Stimulated activated CD8-positive, alpha-beta memory T cell treated with anti-CD3 and anti-CD28 coated beads, Interleukin-15, amount 100 ng/mL, for 24 hours (primary cell): ENCODE data around the gene ESRRG.
"Not testable (repeated sequence)": the region's sequence is repeated elsewhere in the genome, so short reads cannot be mapped to it uniquely, and the experiment has no call there.

Experiments
- DNase-seq: peaks from one replicate; pipeline ENCODE4 v3.0.0-alpha.2; 2020; ENCODE audit warnings: low read depth

The ESRRG gene

GRCh38 chr1:216563087-216563486 is 160.1 kb downstream of the ESRRG start:
- no peak for DNase-seq

GRCh38 chr1:216562383-216562782 is 160.8 kb downstream of the ESRRG start:
- no peak for DNase-seq

DNA sequence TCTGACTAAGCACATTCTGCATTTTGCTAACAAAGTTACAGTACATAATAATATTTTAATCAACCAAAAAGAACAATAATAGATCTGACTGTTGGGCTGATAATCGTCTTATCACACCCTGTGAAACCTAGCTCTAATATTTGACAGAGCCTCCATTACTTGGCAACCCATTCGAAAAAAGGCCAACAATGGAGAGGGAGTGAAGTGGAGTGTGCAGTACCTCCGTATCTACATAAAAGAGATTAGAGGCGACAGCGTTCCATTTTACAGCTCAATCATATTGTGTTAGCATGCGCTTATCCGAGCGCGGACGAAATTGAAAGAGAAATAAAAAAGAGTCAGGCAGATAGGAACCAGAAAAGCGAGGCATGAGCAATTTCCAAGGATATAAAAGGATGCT is 162.7 kb downstream of the ESRRG start:
- no peak for DNase-seq

DNA sequence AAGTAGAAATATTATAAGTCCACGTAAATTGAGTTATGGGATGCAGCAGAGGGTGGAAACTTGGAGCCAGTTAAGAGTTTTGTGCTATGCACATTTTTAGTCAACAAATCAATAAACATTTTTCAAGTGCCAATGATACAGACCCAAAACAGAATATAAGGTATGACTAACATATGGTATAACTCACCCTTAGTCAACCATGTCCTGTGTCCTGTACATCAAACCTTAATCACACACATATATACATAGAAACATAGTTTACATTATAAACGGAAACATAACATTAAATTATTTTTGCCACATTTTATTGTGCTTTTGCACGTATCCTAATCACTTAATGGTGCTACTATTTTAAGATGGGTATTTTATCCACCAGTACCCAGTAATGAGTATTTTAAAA is 163.9 kb downstream of the ESRRG start:
- DNase-seq = no peak

GRCh38 chr1:216555653-216556052 is 167.6 kb downstream of the ESRRG start:
- DNase-seq = no peak

- DNase-seq = no peak
Observed at GRCh38 chr1:216554934-216555333, 168.3 kb downstream of the ESRRG start.

- DNase-seq = no peak
Observed at GRCh38 chr1:216553766-216554165, 169.5 kb downstream of the ESRRG start.

GRCh38 chr1:216553040-216553439 is 170.2 kb downstream of the ESRRG start:
- DNase-seq = no peak

DNA sequence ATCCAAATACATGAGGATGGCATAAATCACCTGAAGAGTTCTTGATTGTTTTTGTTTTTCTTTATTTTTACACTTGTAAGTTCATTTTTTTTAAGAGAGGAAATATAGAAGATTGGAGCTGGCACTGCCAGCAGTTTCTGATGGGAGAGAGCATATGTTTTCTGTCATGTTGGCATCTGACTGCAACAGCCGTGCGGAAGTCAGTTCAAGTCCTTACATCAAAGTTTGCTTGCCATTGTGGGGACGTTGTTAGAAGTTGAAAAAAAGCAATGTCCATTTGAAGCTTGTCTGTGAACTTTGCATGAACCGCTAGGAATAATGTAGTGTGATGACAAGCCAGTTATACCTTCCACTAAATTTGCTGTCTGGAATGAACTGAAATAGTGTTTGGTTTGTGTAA is 173.4 kb downstream of the ESRRG start:
- no peak for DNase-seq

- DNase-seq = no peak
Observed at GRCh38 chr1:216542741-216543140, 180.5 kb downstream of the ESRRG start.

DNA sequence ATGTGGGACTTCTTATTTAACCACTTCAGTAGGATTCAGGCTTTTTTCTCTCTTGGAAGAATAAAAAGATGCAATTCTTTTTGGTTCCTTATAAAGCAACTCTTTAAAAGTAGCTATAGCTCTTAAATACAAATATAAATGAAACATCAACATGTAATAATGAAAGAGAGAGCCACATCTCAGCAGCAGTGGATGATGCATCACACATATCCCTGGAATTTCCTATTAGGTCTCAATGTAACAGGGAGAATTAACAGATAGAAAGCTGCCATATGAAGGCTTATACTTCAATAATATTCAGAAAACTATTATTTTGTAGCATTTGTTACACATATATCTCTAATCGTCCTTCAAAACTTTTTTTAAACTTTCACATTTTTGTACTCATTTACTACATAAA is 181.0 kb downstream of the ESRRG start:
- DNase-seq = no peak

DNA sequence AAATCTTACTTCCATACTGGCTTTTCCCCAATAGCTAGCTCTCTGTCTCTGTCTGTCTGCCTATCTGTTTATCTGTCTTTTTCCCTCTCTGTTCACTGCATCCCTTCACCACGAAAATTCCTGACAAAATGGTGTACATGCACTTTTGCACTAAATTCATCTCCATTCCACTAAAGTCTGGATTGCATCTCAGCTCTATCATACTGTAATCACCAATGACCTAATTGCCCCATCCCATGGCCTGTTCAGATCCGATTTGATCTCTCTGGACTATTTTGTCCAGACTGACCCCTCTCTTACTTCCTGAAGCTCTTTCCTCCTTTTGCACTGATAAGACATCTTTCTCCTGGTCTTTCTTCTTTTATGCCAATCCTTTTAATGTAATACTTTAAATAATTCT is 187.5 kb downstream of the ESRRG start:
- no peak for DNase-seq

GRCh38 chr1:216535059-216535458 is 188.2 kb downstream of the ESRRG start:
- no peak for DNase-seq

DNA sequence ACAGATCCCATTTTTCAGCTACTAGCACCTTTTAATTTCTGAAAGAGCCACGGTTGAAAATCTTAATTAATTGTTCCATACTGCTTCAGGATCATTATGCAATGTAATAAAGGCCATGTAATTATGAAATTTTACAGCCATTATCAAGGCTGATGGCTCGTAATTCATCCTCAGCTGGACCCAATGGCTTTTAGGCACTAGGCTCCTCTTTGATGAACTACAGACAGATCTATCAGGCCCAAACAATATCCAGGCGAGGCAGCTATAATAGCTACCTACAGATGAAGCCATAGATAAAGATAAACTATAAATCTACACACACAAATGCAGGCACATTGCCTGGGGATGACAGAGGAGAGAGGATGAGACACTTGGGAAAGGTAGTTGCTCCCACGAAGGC is 189.5 kb downstream of the ESRRG start:
- DNase-seq = no peak

DNA sequence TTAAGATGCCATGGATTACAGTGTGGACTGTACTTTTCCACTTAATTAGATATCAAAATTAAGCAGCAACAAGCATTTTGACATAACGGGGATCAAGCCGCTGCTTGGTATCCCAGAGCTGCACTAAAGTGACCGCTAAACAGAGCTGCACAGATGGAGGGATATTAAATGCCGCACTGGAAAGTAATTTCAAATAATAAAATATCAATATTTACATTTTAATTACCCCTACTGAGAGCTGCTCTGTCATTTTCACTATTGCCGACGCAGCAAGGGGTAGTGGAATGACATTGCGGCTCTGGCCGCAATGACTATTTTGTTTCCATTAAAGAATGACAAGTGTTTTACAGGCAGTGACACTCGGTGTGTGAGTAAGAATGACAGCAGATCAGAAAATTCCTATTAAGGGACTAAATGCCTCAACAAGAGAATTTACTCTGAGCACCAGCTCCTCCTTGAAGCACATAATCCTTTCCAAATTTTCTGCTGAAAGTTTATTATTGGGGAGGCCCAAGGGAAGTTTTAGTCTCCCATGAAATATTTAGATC is 190.9 kb downstream of the ESRRG start:
- DNase-seq = no peak

DNA sequence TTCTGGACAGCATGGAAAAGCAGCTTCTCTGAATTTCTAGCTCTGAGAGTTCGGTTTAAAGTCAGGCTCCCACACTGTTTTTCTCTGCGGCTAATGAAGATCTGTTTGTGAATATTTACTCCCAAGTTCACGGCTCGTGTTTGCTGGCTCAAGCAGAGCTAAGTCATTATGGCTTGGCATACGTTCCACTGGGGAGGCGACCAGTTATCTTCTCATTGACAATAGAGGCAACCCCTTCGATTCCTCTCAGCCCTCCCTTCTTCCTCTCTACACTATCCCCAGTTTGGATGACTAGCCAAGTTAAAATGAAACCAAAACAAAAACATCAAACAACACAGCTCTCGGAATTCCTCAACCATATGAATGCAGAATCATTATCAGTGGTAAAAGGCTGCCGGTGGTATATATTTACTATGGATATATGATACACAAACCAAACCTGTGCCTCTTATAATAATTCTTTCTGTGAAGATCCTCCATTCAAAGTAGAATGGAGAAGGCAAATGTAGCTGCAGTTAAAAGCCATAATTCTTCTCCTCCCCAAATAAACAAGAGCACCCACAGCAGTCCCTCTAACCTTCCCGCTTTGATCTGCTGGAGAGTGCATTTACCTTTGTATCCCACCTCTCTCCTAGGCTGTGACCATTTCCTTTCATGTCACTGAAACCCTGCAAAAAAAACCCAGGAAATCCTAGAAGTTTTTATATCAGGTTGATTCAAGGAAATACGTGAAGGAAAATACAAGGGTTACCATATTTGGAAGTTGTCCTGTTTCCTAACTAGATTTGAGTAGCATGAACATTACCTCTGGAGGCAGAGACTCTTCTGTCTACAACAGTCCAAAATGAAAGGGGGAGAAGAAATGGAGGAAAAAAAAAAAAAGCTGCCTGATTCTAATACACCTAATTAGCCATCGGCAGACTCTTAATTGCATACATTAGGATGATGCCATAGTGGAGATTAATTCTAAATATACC is 191.7 kb downstream of the ESRRG start:
- DNase-seq = no peak

DNA sequence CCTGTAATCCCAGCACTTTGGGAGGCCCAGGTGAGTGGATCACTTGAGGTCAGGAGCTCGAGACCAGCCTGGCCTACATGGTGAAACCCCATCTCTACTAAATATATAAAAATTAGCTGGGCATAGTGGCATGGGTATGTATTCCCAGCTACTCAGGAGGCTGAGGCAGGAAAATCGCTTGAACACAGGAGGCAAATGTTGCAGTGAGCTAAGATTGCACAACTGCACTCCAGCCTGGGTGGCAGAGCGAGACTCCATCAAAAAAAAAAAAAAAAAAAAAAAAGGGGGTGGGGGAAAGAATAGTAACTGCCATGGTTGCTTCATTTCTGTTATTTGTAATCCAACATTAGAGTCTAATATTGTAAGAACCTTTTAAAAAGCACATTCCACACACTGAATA is 193.4 kb downstream of the ESRRG start:
- DNase-seq = not testable (repeated sequence)

DNA sequence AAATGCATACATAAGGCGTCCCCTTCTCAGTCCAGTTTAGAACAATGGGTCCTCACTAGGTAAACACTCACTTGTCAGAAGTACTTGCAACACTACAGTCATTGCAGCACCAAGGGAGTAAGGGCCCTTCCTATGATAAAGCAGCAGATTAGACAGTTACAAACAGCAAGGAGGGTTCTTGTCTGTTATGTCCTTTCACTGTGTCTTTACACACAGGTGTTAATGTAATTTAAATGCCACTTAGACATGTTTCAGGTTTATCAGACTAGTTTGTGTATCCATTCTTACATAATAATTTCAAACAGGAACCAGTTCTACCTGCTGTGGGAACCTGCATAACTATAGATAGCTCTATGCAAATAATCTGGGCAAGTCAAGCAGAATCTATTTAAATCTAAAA is 194.4 kb downstream of the ESRRG start:
- DNase-seq = no peak

DNA sequence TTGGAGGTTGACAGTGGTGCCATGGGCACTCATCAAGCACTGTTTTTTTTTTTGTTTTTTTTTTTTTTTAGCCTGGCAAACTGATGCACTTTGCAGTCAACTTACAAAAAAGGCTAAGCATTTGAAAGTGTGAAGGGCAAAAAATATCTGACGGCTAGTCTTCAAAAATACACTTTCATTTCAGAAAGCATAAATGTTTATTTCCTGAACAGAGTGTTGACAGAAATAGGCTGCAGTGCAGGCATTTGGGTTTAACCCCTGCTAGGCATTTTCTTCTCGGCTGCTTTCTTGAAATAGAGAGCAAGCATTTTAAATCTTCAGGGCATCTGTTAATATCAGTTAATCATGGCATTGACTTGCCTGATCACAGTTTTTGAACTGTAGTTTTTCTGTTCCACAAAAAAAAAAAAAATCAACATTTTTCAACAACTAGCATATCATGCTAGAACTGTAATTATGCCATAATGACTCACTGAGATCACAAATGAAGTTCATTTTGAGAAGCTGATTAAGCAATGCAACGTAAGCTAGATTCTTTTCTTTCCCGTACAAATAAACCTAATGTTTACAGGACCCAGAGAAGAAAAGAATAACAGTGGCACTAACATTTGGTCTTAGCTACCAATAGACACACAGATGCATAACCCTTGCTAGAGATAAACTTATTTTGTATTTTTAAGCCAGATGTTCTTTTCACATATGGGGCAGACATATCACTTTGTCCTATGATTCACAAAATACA is 199.6 kb downstream of the ESRRG start:
- no peak for DNase-seq

GRCh38 chr1:216523043-216523442 is 200.2 kb downstream of the ESRRG start:
- DNase-seq = no peak

DNA sequence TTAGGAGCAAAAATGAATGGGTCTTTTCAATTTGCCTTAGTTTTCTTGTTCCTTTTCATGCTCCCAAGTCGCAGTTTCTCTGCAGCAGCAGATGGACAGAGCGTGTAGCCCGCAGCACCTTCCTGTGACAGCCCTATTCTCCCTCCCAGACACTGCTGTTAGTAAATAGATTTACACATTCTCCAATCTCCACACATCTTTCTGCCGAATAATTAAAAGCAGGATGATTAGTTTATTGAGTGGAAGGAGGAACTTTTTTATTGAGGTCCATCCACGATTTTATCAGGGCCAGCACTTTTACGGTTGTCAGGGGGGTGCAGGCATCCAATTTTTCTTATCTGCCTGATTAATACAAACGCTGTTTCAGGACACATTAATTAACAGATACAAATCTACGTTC is 201.8 kb downstream of the ESRRG start:
- DNase-seq = no peak

DNA sequence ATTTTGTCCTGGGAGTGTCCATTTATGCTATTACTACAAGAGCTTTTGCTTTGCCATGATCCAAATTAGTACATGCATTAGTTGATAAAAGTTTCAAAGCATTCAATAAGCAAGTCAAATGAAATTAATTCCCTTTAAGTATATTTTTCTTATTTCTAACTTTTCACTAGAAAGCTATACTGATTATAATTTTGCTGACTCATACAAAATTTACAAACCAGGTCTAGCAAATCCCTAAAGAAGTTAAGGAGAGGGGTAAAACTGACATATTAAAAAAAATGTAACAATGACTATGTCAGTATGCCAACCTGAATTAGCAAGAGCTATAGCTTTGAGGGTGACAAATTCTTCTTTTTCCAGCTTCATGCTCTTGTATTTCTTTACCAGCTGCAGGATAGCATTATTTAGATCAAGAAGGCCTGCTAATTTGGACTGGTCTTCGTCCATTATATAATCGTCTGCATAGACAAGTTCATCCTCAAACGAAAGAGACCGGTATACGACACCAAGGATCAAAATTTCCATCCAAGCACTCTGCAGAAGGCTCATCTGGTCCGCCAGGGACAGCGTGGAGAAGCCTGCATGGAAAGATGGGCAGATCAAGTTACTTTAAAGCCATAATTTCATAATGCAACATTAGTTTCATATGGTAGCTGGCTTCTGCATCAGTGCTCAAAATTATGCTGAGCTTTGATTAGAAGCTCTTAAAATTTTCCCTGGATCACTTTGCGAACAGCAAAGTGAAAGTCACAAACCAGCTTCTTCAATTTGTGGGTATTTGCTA is 204.2 kb downstream of the ESRRG start:
- no peak for DNase-seq
